Measurements from ENCODE around the gene LRCH3.

GRCh38 chr3:197790033-197790432 is 1.0 kb upstream of the LRCH3 start:
- TF ChIP-seq CTCF (IDR thresholded peaks at IDR 0.05) (no peak), POLR2A (IDR thresholded peaks at IDR 0.05) (no peak), EP300 (IDR thresholded peaks at IDR 0.05) (no peak), POLR2AphosphoS5 (IDR thresholded peaks at IDR 0.05) (no peak)

Data from upper lobe of left lung (tissue), 4 donors.